Measurements from ENCODE around the gene CPNE4. TPM values are rescaled to one million over a fixed set of nuclear protein-coding genes. Genes with fewer than 3 reads are reported as not detected.

The CPNE4 gene
- total RNA-seq, 4 donors from 2014 or later = 0.10 to 0.25 (median 0.16) TPM; not detected in 1

- no peak for DNase-seq (ENCODE audit: low spot score in 2 of 2)
- intact Hi-C loops (cut with DNase I; ENCODE audit: low total_unique reads) = no loop called here
- no peak for TF ChIP-seq CTCF (IDR thresholded peaks at IDR 0.05)
- TF ChIP-seq POLR2A (IDR thresholded peaks at IDR 0.05) = no peak
- WGBS, 2 donors = 80% methylated on average over 6 of the region's 6 CpGs
- H3K4me3 ChIP-seq (ENCODE audit: low read depth, poor library complexity, severe bottlenecking) = no peak overlapping the region
Observed at GRCh38 chr3:131868203-131868602, 166.6 kb downstream of the CPNE4 start.

- no peak for DNase-seq (ENCODE audit: low spot score in 2 of 2)
- no peak for TF ChIP-seq POLR2A (IDR thresholded peaks at IDR 0.05)
- TF ChIP-seq CTCF (IDR thresholded peaks at IDR 0.05) = no peak
- intact Hi-C loops (cut with DNase I; ENCODE audit: low total_unique reads) = no loop called here
- no peak overlapping the region for H3K4me3 ChIP-seq (ENCODE audit: low read depth, poor library complexity, severe bottlenecking)
- WGBS, 2 donors = 65 to 67% methylated on average over 3 of the region's 3 CpGs
Observed at GRCh38 chr3:131856171-131856570, 178.6 kb downstream of the CPNE4 start.

DNA sequence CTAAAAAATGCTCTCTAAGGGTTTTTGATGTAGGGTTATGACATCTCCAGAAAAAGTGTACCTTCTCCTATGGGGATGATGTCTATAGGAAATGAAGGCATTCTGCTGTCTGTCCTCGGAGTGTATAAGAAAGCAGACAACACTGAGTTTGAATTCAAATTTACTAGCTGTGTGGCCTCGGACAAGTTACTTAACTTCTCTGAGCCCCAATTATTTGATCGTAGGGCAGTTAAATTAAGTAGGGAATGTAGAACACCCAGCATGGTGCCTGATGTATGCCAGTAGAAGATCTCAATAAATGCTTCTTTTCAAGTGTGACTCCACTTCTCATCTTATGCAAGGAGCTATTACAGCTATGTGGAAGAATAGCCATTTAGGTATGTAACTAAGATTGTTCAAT lies 184.6 kb downstream of the CPNE4 start:
- DNase-seq (ENCODE audit: low spot score in 2 of 2) = no peak
- no peak for TF ChIP-seq CTCF (IDR thresholded peaks at IDR 0.05)
- TF ChIP-seq POLR2A (IDR thresholded peaks at IDR 0.05) = no peak
- intact Hi-C loops (cut with DNase I; ENCODE audit: low total_unique reads) = no loop called here
- WGBS, 2 donors = 88 to 90% methylated on average over 3 of the region's 3 CpGs
- no peak overlapping the region for H3K4me3 ChIP-seq (ENCODE audit: low read depth, poor library complexity, severe bottlenecking)

GRCh38 chr3:131849616-131850015 lies 185.2 kb downstream of the CPNE4 start:
- intact Hi-C loops (cut with DNase I; ENCODE audit: low total_unique reads) = no loop called here
- H3K4me3 ChIP-seq (ENCODE audit: low read depth, poor library complexity, severe bottlenecking) = no peak overlapping the region
- TF ChIP-seq POLR2A (IDR thresholded peaks at IDR 0.05) (no peak), CTCF (IDR thresholded peaks at IDR 0.05) (no peak)
- 77 to 87% methylated on average over 2 of the region's 2 CpGs for WGBS, 2 donors
- DNase-seq (ENCODE audit: low spot score in 2 of 2) = no peak

DNA sequence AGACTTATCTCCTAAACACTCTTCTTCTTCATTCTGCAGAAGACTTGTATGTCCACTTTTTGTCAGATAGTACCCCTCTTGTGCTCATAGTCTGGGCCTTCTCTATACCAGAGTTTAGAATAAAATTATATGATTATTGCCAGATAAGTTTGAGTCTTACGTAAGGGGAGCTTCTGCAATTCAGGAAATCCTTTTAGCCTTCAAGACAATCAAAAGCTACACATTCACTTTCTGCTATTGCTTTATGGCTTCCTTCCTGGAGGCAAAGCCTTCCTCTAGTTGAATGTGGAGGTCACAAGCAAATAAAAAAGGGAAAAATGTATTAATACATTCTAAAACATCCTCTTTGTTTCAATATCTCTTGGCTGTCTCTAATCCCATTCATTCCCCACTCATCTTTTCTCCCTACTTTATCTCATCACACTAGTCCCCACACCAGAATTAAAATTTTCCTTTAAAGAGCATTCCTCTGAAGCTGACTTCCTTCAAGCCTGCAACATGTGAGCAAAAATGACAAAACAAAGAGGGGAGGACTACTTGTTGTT lies 186.8 kb downstream of the CPNE4 start:
- 72 to 74% methylated on average over 1 of the region's 1 CpG for WGBS, 2 donors
- H3K4me3 ChIP-seq (ENCODE audit: low read depth, poor library complexity, severe bottlenecking) = no peak overlapping the region
- intact Hi-C loops (cut with DNase I; ENCODE audit: low total_unique reads) = no loop called here
- DNase-seq (ENCODE audit: low spot score in 2 of 2) = no peak
- TF ChIP-seq POLR2A (IDR thresholded peaks at IDR 0.05) = no peak
- no peak for TF ChIP-seq CTCF (IDR thresholded peaks at IDR 0.05)

DNA sequence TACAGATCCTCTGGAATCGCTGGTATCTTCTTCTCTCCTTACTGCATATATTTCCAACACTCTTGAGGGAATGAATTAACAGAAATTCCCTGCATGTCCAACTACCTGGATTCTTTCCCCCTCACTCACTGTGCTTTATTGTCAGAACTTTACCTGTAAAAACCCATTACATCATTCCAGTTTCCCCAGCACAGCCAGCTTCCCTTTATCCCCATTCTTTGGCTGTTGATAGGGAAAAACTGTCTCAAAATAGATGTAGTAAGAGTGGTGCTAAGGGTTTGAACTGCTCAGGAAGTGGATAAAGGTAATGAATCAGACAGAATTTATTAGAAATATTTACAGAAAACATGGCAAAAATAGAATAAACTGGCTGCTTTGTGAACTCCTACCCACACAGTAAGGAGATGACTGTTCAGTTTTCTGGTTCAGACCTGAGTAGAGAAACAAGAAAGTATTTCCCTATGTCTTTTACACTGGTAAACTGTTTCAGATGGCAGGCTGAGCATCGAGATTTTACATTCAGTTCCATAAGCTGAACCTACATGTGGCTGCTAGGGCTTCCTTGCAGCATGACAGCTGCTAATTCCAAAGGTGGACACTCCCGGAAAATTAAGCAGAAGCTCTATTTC lies 188.4 kb downstream of the CPNE4 start:
- H3K4me3 ChIP-seq (ENCODE audit: low read depth, poor library complexity, severe bottlenecking) = no peak overlapping the region
- 18 to 81% methylated on average over 3 of the region's 3 CpGs for WGBS, 2 donors
- intact Hi-C loops (cut with DNase I; ENCODE audit: low total_unique reads) = no loop called here
- TF ChIP-seq POLR2A (IDR thresholded peaks at IDR 0.05) = no peak
- TF ChIP-seq CTCF (IDR thresholded peaks at IDR 0.05) = no peak
- no peak for DNase-seq (ENCODE audit: low spot score in 2 of 2)
